Kidney glomerular epithelial cell (primary cell): Measurements from ENCODE around the gene PGA3.
"Not testable (repeated sequence)": the region's sequence is repeated elsewhere in the genome, so short reads cannot be mapped to it uniquely, and the experiment has no call there.

Source experiments
- DNase-seq: peaks from one replicate; lab custom pipeline; 2025; lab: John Stamatoyannopoulos, UW

Gene PGA3

GRCh38 chr11:61250796-61251765 lies 47.8 kb downstream of the PGA3 start:
- peak; percentile 12 for DNase-seq

DNA sequence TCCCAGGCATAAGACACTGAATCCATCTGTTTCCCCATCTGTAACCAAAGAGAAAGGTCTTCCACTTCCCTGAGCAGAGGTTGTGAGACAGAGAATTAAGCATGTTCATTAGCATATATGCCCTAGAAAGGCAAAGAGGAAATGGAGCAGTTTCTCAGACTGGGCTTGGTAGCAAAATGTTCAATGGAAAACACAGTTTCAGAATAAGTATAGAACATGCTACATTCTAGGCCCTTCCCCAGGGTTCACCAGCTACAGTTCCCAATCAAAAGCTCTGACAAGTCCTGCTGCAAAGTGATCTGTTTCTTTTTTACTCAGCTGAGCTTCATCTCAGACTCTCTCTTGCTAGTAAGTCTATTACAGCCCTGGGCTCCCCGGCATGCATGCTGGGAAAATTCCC lies 49.0 kb downstream of the PGA3 start:
- not testable (repeated sequence) for DNase-seq

DNA sequence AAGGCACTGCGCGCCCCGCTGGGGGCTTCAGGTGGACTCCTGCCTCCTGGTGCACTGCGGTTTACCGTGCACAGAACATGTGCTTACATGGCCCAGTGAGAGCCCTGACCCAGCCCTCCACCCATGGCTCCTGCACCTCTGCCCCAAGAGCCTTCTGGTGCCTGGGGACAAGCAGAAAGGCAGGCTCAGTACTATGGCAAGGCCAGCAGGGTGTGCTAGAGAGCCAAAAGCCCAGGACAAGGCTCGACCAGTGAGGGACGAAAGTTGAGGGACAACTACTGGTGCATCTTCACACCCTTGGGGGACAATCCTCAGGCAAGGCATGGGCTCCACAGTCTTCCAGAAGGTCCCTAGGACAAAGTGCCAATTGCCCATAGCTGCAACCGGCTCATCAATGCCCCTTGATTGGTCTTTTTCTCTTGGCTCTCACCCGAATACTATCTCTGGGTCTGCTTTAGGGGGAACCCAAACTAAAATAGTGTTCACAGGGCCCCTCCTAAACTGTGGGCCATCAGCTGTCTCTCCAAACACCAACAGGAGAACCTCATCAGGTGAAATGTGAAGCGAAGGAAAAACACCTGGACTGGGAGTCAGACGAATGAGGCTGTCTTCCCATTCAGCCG lies 51.2 kb downstream of the PGA3 start:
- DNase-seq = peak; percentile 46

GRCh38 chr11:61256710-61257482 lies 53.6 kb downstream of the PGA3 start:
- DNase-seq = no peak

DNA sequence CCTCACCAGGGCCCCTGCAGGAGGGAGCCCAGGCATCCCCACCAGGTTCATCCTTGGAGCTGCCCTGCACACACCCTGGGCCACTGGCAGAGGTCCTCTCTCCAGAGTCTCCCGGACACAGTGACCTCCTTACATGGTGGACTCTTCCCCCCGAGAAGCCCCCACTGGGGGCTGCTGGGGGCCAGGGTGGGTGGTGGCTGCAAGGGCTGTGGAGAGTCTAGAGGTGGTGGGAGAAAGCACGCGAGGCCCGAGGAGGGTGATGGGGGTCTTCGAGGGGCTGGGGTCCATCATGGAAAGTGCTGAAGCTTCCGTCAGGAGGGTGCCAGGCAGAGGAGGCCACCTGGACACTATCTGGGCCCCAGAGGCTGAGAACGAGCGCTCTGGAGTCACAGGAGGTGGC lies 55.2 kb downstream of the PGA3 start:
- DNase-seq = no peak

- DNase-seq = no peak
These were observed 56.0 kb downstream of the PGA3 start for GRCh38 chr11:61259363-61259762.
